Urinary bladder (tissue), 4 donors: Measurements from ENCODE around the gene ERAL1. TPM values are rescaled to one million over a fixed set of nuclear protein-coding genes. Genes with fewer than 3 reads are reported as not detected.

Experiments
- DNase-seq: peaks from one replicate; pipeline ENCODE4 v3.0.0-alpha.2; 2015; ENCODE audit errors: extremely low spot score
- H3K27ac ChIP-seq: one replicate; pipeline ENCODE4 v1.5.1; 2013; ENCODE audit warnings: low read depth, mild to moderate bottlenecking, moderate library complexity
- H3K36me3 ChIP-seq: one replicate; pipeline ENCODE4 v1.6.1; 2013; ENCODE audit warnings: mild to moderate bottlenecking, moderate library complexity; ENCODE audit not compliant: insufficient read depth
- H3K4me1 ChIP-seq: one replicate; pipeline ENCODE4 v1.6.1; 2013; ENCODE audit warnings: mild to moderate bottlenecking, moderate library complexity; ENCODE audit not compliant: insufficient read depth
- H3K4me3 ChIP-seq: one replicate; pipeline ENCODE4 v1.5.1; 2013; ENCODE audit warnings: low read depth, low read length
- WGBS: extraction: QIAGEN DNeasy Blood & Tissue Kit; methylation state at CpG from one replicate; pipeline ENCODE4 v1.1.7; 2013; 5-methylcytosine and 5-hydroxymethylcytosine counted together
- polyA plus RNA-seq: library from polyadenylated mRNA; stranded (reverse); fragments of 200-250 nt; gene quantifications from one replicate; pipeline ENCODE4 v1.2.3, GENCODE V29; 2013
- total RNA-seq: library from RNA; depleted of rRNA; stranded (reverse); fragments of >200 nt; gene quantifications from one replicate; pipeline ENCODE4 v1.2.3, GENCODE V29; 2014
- donor health status: healthy with polysubstance abuse.
- donor health status: healthy.

ERAL1 gene
- total and polyA plus RNA-seq, 2 donors: 16.0 to 35.8 TPM

- no peak for DNase-seq
- 83% methylated on average over 2 of the region's 2 CpGs for WGBS
- Histone ChIP-seq H3K4me1 (no peaks in the 10 kb centered on the region), H3K27ac (no peak overlapping the region), H3K36me3 (peaks cover 12% of the 10 kb centered on the region), H3K4me3 (no peak overlapping the region)
These were observed 23.5 kb downstream of the ERAL1 start for GRCh38 chr17:28878158-28878910.

DNA sequence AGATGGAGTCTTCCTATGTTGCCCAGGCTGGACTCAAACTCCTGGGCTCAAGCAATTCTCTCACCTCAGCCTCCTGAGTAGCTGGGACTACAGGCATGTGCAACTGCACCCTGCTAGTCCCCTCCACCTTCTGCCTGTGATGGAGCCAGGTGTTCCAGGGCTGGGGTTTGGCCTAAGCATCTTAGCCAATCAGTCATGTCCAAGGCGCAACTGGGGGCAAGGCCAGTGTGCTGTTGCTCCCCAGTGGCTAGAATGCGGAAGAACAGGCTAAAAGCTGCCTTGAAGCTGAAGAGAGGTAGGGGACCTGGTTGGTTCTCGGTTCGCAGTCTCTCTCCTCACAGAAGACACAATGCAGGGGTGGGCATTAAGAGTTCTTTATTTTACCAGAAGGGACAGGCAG is 24.2 kb downstream of the ERAL1 start:
- H3K27ac ChIP-seq: no peak overlapping the region
- peaks cover 12% of the 10 kb centered on the region for H3K36me3 ChIP-seq
- no peak for DNase-seq
- H3K4me3 ChIP-seq: no peak overlapping the region
- H3K4me1 ChIP-seq: no peaks in the 10 kb centered on the region
- WGBS: 66% methylated on average over 4 of the region's 4 CpGs

GRCh38 chr17:28879886-28880571 is 25.2 kb downstream of the ERAL1 start:
- Histone ChIP-seq H3K27ac (no peak overlapping the region), H3K4me1 (no peaks in the 10 kb centered on the region), H3K36me3 (peaks cover 15% of the 10 kb centered on the region), H3K4me3 (no peak overlapping the region)
- no peak for DNase-seq
- WGBS: 73% methylated on average over 9 of the region's 9 CpGs

- peaks cover 16% of the 10 kb centered on the region for H3K36me3 ChIP-seq
- no peak overlapping the region for H3K27ac ChIP-seq
- no peak for DNase-seq
- WGBS: 89% methylated on average over 10 of the region's 10 CpGs
- no peak overlapping the region for H3K4me3 ChIP-seq
- H3K4me1 ChIP-seq: no peaks in the 10 kb centered on the region
These were observed 25.7 kb downstream of the ERAL1 start for GRCh38 chr17:28880572-28880945.

DNA sequence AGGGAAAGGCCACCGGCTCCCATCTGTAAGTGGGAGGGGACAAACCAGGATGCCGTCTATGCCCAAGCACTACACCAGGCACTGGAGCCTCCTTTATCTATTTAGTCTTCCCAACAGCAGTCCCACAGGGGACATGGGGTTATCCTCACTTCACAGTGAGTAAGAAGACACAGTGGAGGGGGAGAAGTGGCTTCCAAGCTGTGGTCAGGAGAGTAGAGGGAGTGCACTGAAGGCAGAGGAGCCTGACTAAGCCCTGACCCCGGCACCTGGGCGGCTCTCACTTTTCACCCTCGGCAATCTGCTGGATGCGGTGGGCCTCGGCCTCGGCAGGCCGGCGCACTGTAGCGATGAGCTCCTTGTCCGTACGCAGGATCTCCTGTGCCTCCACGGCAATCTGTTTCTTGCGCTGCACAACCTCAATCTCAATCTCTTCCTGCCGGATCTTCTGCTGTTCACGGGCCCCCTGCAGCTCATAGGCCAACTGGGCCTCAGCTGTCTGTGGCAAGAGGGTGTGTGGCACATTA is 26.8 kb downstream of the ERAL1 start:
- Histone ChIP-seq H3K4me1 (no peaks in the 10 kb centered on the region), H3K27ac (no peak overlapping the region), H3K36me3 (peaks cover 16% of the 10 kb centered on the region), H3K4me3 (no peak overlapping the region)
- WGBS: 95% methylated on average over 17 of the region's 17 CpGs
- DNase-seq: no peak

- Histone ChIP-seq H3K4me3 (no peak overlapping the region), H3K4me1 (no peaks in the 10 kb centered on the region), H3K36me3 (peaks cover 16% of the 10 kb centered on the region)
These were observed 27.5 kb downstream of the ERAL1 start for GRCh38 chr17:28882154-28882895.

DNA sequence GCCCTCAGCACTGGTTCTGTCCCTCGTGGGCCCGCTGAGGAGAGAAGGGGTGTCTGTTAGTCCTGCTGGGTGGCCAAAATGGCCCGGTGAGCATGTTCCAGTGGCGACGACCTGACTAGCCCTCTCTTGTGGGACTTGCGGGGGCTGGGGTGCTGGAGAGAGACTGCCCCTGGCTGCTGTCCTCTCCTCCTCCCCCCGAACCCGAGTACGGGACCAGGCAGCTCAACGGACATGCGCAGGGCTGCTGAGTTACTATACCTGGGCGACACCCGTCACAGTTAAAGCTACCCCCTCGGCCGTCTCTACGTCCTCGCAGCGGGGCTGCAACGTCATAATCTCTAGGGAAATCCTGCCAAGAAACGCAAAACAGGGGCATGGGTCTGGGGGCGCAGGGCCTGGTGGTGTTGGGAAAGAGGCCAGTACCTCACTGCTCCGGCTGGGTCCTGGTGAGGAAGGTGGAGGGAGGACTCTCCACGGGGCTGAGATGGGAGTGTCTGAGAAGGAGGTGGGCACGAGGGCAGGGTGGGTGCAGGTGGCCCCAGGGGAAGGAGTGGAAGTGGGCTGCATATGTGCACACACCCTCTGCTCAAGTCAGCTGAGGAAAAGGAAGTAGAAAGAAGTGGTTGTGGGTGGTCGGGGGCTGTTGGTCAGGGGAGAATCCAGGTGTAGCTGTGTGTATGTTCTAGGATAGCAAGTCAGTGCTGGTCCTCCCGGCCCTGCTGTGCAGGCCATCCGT is 29.3 kb downstream of the ERAL1 start:
- no peak for DNase-seq
- no peaks in the 10 kb centered on the region for H3K4me1 ChIP-seq
- no peak overlapping the region for H3K4me3 ChIP-seq
- peaks cover 16% of the 10 kb centered on the region for H3K36me3 ChIP-seq
- 88% methylated on average over 27 of the region's 27 CpGs for WGBS
- H3K27ac ChIP-seq: no peak overlapping the region

More at GRCh38 chr17:28882154-28882895, 27.5 kb downstream of the ERAL1 start:
- no peak for DNase-seq
- WGBS: 93% methylated on average over 18 of the region's 18 CpGs
- H3K27ac ChIP-seq: no peak overlapping the region

- Histone ChIP-seq H3K36me3 (peaks cover 11% of the 10 kb centered on the region), H3K4me1 (no peaks in the 10 kb centered on the region), H3K27ac (no peak overlapping the region), H3K4me3 (no peak overlapping the region)
- DNase-seq: no peak
- WGBS: 95% methylated on average over 4 of the region's 4 CpGs
These were observed 30.5 kb downstream of the ERAL1 start for GRCh38 chr17:28885363-28885762.

DNA sequence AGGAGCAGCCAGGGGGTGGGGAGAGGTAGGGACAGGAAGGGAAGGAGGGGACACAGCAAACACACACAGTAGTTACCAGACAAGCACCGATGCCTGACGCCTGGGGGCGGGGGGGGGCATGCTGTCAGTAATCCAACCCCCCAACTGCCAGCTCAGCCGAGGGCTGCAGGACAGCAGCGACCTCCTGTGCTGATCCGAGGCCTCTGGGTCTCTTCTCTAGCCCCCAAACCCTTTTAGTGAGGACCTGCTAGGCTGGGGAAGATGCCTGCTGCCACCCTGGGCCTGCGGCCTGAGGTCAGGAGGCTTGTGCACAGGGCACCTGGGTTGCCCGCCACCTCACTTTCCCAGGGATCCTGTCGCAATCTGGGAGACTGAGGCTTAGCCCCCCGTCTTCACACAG is 31.1 kb downstream of the ERAL1 start:
- H3K4me1 ChIP-seq: no peaks in the 10 kb centered on the region
- no peak for DNase-seq
- H3K36me3 ChIP-seq: peaks cover 11% of the 10 kb centered on the region
- H3K4me3 ChIP-seq: no peak overlapping the region
- 85% methylated on average over 10 of the region's 10 CpGs for WGBS
- no peak overlapping the region for H3K27ac ChIP-seq

DNA sequence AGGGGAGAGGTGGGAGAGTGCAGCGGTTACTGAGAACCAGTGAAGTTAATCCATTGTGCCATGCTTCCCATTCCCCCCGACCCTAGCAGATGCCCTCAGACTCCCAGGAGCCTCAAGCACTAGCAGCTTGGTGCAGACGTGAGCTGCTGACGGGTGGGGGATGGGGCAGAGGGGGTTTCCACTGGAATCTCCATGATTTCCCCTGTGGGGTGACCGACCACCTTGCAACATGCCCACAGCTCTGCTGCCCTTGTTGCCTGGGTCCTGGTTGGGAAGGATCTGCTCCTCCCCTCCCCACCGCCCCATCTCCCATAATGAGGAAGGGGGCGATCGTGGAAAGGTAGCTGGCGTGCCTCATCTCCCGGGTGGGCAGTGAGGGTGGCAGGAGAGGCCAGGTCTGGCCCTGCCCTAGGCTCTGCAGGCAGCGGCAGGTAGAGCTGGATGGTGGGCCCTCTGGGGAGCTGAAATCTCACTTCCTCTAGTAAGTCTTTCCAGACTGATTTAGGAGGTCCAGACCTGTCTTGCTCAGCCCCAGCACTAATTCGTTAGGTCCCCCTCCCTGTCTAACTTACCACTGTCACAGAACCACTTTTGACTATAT is 33.2 kb downstream of the ERAL1 start:
- Histone ChIP-seq H3K27ac (no peak overlapping the region), H3K36me3 (peaks cover 4% of the 10 kb centered on the region)
- WGBS: 86% methylated on average over 12 of the region's 12 CpGs

GRCh38 chr17:28888832-28889231 is 34.0 kb downstream of the ERAL1 start:
- Histone ChIP-seq H3K4me1 (no peaks in the 10 kb centered on the region), H3K4me3 (no peak overlapping the region), H3K36me3 (peaks cover 4% of the 10 kb centered on the region), H3K27ac (no peak overlapping the region)
- 89% methylated on average over 7 of the region's 7 CpGs for WGBS
- no peak for DNase-seq

More for the DNA sequence above, 33.2 kb downstream of the ERAL1 start:
- no peak for DNase-seq
- Histone ChIP-seq H3K4me1 (no peaks in the 10 kb centered on the region), H3K4me3 (no peak overlapping the region)

DNA sequence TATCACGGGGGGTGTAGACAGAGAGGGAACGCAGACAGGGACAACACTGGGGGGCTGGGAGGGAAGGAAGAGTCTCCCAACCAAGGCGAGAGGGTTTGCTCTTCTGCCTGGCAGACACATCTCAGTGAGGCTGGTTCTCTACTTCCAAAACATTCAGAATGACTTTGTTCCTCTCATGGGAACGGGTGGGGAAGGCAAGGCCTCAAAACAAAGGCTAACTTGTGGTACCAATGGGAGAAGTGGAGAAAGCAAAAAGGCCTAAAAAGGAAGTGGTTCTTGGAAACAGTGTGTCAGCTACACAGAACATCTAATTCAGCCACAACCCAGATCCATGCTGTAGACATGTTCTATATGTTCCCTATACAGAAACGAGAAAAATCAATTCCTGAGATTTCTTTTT is 35.2 kb downstream of the ERAL1 start:
- WGBS: 81% methylated on average over 5 of the region's 5 CpGs
- Histone ChIP-seq H3K36me3 (peaks cover 2% of the 10 kb centered on the region), H3K27ac (no peak overlapping the region), H3K4me3 (no peak overlapping the region), H3K4me1 (no peaks in the 10 kb centered on the region)
- no peak for DNase-seq

DNA sequence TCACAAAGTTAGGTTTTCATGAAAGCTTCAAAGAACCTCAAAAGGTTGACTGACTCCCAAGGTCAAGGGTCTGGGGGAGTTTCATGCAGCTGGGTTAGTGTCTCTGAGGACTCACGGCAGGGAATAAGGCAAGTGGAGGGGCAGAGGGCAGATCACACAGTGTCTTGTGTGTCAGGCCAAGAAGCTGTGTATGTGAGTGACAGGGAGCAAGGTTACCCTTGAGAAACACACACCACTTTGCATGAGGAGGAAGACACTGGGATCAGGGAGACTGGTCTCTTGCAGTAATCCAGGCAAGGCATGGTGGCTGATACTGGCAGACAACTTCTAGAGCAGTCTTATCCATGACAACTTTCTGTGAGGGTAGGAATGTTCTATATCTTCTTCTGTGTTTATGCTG is 36.4 kb downstream of the ERAL1 start:
- WGBS: 86% methylated on average over 1 of the region's 1 CpG
- no peak overlapping the region for H3K27ac ChIP-seq
- H3K4me3 ChIP-seq: no peak overlapping the region
- no peaks in the 10 kb centered on the region for H3K4me1 ChIP-seq
- no peaks in the 10 kb centered on the region for H3K36me3 ChIP-seq
- DNase-seq: no peak
